HepG2 (cell line): Measurements from ENCODE around the gene UCK2. TPM values are rescaled to one million over a fixed set of nuclear protein-coding genes. Genes with fewer than 3 reads are reported as not detected.
A peak's percentile ranks its signal among the peaks of the same experiment; 100 is the strongest.

Source experiments
- BCL3 ChIP-seq: sonication (generic); formaldehyde crosslinking; IDR thresholded peaks from 2 replicates; pipeline ENCODE4 v1.5.1; 2020; ENCODE audit warnings: mild to moderate bottlenecking, missing genetic modification reagents, moderate library complexity
- MAX ChIP-seq: IDR thresholded peaks from 2 replicates; pipeline ENCODE4 v1.6.1; 2012; ENCODE audit warnings: inconsistent platforms
- MTA1 ChIP-seq: sonication (generic); formaldehyde crosslinking; IDR thresholded peaks from 2 replicates; pipeline ENCODE4 v1.4.0; 2020; ENCODE audit warnings: missing genetic modification reagents, mild to moderate bottlenecking, borderline replicate concordance
- MTF2 ChIP-seq: sonication (generic); formaldehyde crosslinking; IDR thresholded peaks from 2 replicates; pipeline ENCODE4 v1.5.0; 2020; ENCODE audit warnings: missing genetic modification reagents, borderline replicate concordance
- NAIF1 ChIP-seq: sonication (generic); formaldehyde crosslinking; IDR thresholded peaks from 2 replicates; pipeline ENCODE4 v1.5.0; 2020; ENCODE audit warnings: mild to moderate bottlenecking, missing genetic modification reagents, borderline replicate concordance
- PBX3 ChIP-seq: sonication (generic); formaldehyde crosslinking; IDR thresholded peaks from 2 replicates; pipeline ENCODE4 v1.8.1; 2023; ENCODE audit warnings: missing genetic modification reagents, inconsistent platforms, borderline replicate concordance
- SETDB1 ChIP-seq: sonication (generic); formaldehyde crosslinking; IDR thresholded peaks from 2 replicates; pipeline ENCODE4 v1.5.1; 2020; ENCODE audit warnings: missing genetic modification reagents, mild to moderate bottlenecking, borderline replicate concordance
- SNAI1 ChIP-seq: sonication (generic); formaldehyde crosslinking; IDR thresholded peaks from 2 replicates; pipeline ENCODE4 v1.5.0; 2020; ENCODE audit warnings: mild to moderate bottlenecking, missing genetic modification reagents, borderline replicate concordance
- SNRNP70 ChIP-seq: fragments of 200-400 bp; formaldehyde crosslinking; IDR thresholded peaks from 2 replicates; pipeline ENCODE4 v1.6.1; 2017; ENCODE audit warnings: mild to moderate bottlenecking, low read depth, low read length, moderate library complexity
- TEF ChIP-seq: sonication (generic); formaldehyde crosslinking; IDR thresholded peaks from 2 replicates; pipeline ENCODE4 v1.5.0; 2020; ENCODE audit warnings: missing genetic modification reagents
- THAP9 ChIP-seq: sonication (generic); formaldehyde crosslinking; IDR thresholded peaks from 2 replicates; pipeline ENCODE4; 2020; ENCODE audit warnings: missing genetic modification reagents, mild to moderate bottlenecking, borderline replicate concordance
- THRA ChIP-seq: sonication (generic); formaldehyde crosslinking; IDR thresholded peaks from 2 replicates; pipeline ENCODE4 v1.4.0; 2020; ENCODE audit warnings: missing genetic modification reagents, borderline replicate concordance
- YY1 ChIP-seq: IDR thresholded peaks from 2 replicates; pipeline ENCODE4 v1.6.1; 2011; ENCODE audit warnings: low read length, low read depth, moderate library complexity, mild to moderate bottlenecking; ENCODE audit not compliant: insufficient read depth, insufficient replicate concordance
- ZNF18 ChIP-seq: sonication (generic); formaldehyde crosslinking; IDR thresholded peaks from 2 replicates; pipeline ENCODE4 v1.8.0; 2022; ENCODE audit warnings: mild to moderate bottlenecking, missing genetic modification reagents; ENCODE audit not compliant: insufficient replicate concordance
- ZNF709 ChIP-seq: sonication (generic); formaldehyde crosslinking; IDR thresholded peaks from 2 replicates; pipeline ENCODE4 v1.5.0; 2020; ENCODE audit warnings: mild to moderate bottlenecking, missing genetic modification reagents
- ZSCAN5A ChIP-seq: sonication (generic); formaldehyde crosslinking; IDR thresholded peaks from 2 replicates; pipeline ENCODE4 v1.8.0; 2022; ENCODE audit warnings: mild to moderate bottlenecking, missing genetic modification reagents, borderline replicate concordance
- polyA plus RNA-seq, 8 experiments: library from polyadenylated mRNA; depleted of rRNA in 3 of 8; stranded (reverse) in 7 of 8; unstranded in 1 of 8; fragments of >200 nt; fragmentation: Illumina TruSeq in 4 of 8; extraction: Trizol in 4 of 8; gene quantifications; 2 replicates each; pipeline versions ENCODE4 v1.2.1 to v1.2.3, GENCODE V29; 2011 to 2016; ENCODE audit warnings: low read depth in 4 of 8, missing spikeins in 1 of 8, mixed read lengths in 1 of 8; ENCODE audit not compliant: insufficient read depth in 1 of 8
- total RNA-seq, 5 experiments: library from RNA; depleted of rRNA; stranded (reverse); fragments of >200 nt; fragmentation: Illumina TruSeq; extraction: Trizol; gene quantifications; 2 replicates each; pipeline ENCODE4 v1.2.3, GENCODE V29; 2016; ENCODE audit warnings: low read depth in 1 of 5

Gene UCK2
- total and polyA plus RNA-seq, 2 of the 13 experiments (the other 11 are each of a cell fraction or from before 2014, with no cell fraction given) = 64.3 to 78.0 TPM

- TF ChIP-seq PBX3 (CRISPR knock-in tag) (no peak), NAIF1 (CRISPR knock-in tag) (no peak), THAP9 (CRISPR knock-in tag) (no peak), ZSCAN5A (CRISPR knock-in tag) (no peak), MTA1 (CRISPR knock-in tag) (no peak), YY1 (no peak), MAX (peak; percentile 83), THRA (no peak), MTF2 (CRISPR knock-in tag) (no peak), SNRNP70 (no peak), SETDB1 (CRISPR knock-in tag) (no peak), ZNF18 (no peak), ZNF709 (no peak), SNAI1 (no peak), TEF (no peak), BCL3 (CRISPR knock-in tag) (no peak)
These were observed 73.4 kb downstream of the UCK2 start (continued) for GRCh38 chr1:165900576-165901380.
